GM12873 (cell line): ENCODE measurements around the gene WBP1.

Experiments
- CTCF ChIP-seq: IDR thresholded peaks from 2 replicates; pipeline ENCODE4 v1.5.1; 2012; ENCODE audit warnings: low read depth, mild to moderate bottlenecking, moderate library complexity, low read length, control low read depth; ENCODE audit not compliant: insufficient read depth; ENCODE audit errors: missing control alignments

WBP1 gene

GRCh38 chr2:74417763-74418162 lies 40.5 kb upstream of the WBP1 start:
- no peak for TF ChIP-seq CTCF

GRCh38 chr2:74418312-74418711 lies 39.9 kb upstream of the WBP1 start:
- TF ChIP-seq CTCF, result no peak

- TF ChIP-seq CTCF, result no peak
Measured at GRCh38 chr2:74419345-74419744, 38.9 kb upstream of the WBP1 start.

GRCh38 chr2:74420006-74420405 lies 38.2 kb upstream of the WBP1 start:
- TF ChIP-seq CTCF, result no peak

- TF ChIP-seq CTCF, result no peak
Measured at GRCh38 chr2:74421221-74421870, 36.9 kb upstream of the WBP1 start, which contains the start of the genes C2orf81 and WDR54. C2orf81 (minus strand) TSS chr2:74421619; CDS start chr2:74421560, 59 bp downstream. WDR54 (plus strand) TSS chr2:74421730; CDS start chr2:74422154, 424 bp downstream.

- TF ChIP-seq CTCF, result no peak
Measured at GRCh38 chr2:74423231-74424095, 34.8 kb upstream of the WBP1 start.
